ENCODE results near the gene TFPI2.

Gene TFPI2

GRCh38 chr7:93889261-93889660, 1.3 kb downstream of the TFPI2 start:
- H3K27ac Mint-ChIP-seq: no peak overlapping the region

GRCh38 chr7:93884541-93884940, 6.0 kb downstream of the TFPI2 start:
- Mint-ChIP-seq H3K36me3 (ENCODE audit: low read depth) (no peaks in the 10 kb centered on the region), H3K27me3 (ENCODE audit: low read depth) (peaks cover 25% of the 10 kb centered on the region), H3K27ac (no peak overlapping the region), H3K9me3 (no peaks in the 10 kb centered on the region), H3K4me1 (ENCODE audit: low read depth) (no peaks in the 10 kb centered on the region), H3K4me3 (no peak overlapping the region)

More at GRCh38 chr7:93889261-93889660, 1.3 kb downstream of the TFPI2 start:
- no peak overlapping the region for H3K4me3 Mint-ChIP-seq
- peaks cover 48% of the 10 kb centered on the region for H3K27me3 Mint-ChIP-seq (ENCODE audit: low read depth)
- H3K9me3 Mint-ChIP-seq: no peaks in the 10 kb centered on the region
- peaks cover 5% of the 10 kb centered on the region for H3K4me1 Mint-ChIP-seq (ENCODE audit: low read depth)
- H3K36me3 Mint-ChIP-seq (ENCODE audit: low read depth): peaks cover 2% of the 10 kb centered on the region

- no peaks in the 10 kb centered on the region for H3K36me3 Mint-ChIP-seq (ENCODE audit: low read depth)
- H3K4me3 Mint-ChIP-seq: no peak overlapping the region
- H3K4me1 Mint-ChIP-seq (ENCODE audit: low read depth): no peaks in the 10 kb centered on the region
- peaks cover 19% of the 10 kb centered on the region for H3K27me3 Mint-ChIP-seq (ENCODE audit: low read depth)
- H3K27ac Mint-ChIP-seq: no peak overlapping the region
- H3K9me3 Mint-ChIP-seq: no peaks in the 10 kb centered on the region
Measured at GRCh38 chr7:93883917-93884345, 6.6 kb downstream of the TFPI2 start.

- no peaks in the 10 kb centered on the region for H3K36me3 Mint-ChIP-seq (ENCODE audit: low read depth)
- peaks cover 14% of the 10 kb centered on the region for H3K27me3 Mint-ChIP-seq (ENCODE audit: low read depth)
- H3K27ac Mint-ChIP-seq: no peak overlapping the region
- no peaks in the 10 kb centered on the region for H3K9me3 Mint-ChIP-seq
- H3K4me1 Mint-ChIP-seq (ENCODE audit: low read depth): no peaks in the 10 kb centered on the region
- H3K4me3 Mint-ChIP-seq: no peak overlapping the region
Measured at GRCh38 chr7:93883078-93883916, 7.3 kb downstream of the TFPI2 start.

GRCh38 chr7:93882468-93882867, 8.1 kb downstream of the TFPI2 start:
- Mint-ChIP-seq H3K27ac (no peak overlapping the region), H3K36me3 (ENCODE audit: low read depth) (no peaks in the 10 kb centered on the region), H3K9me3 (no peaks in the 10 kb centered on the region), H3K4me3 (no peak overlapping the region), H3K27me3 (ENCODE audit: low read depth) (peaks cover 7% of the 10 kb centered on the region), H3K4me1 (ENCODE audit: low read depth) (no peaks in the 10 kb centered on the region)

- H3K9me3 Mint-ChIP-seq: no peaks in the 10 kb centered on the region
- no peaks in the 10 kb centered on the region for H3K36me3 Mint-ChIP-seq (ENCODE audit: low read depth)
- H3K4me1 Mint-ChIP-seq (ENCODE audit: low read depth): no peaks in the 10 kb centered on the region
- H3K27me3 Mint-ChIP-seq (ENCODE audit: low read depth): peaks cover 7% of the 10 kb centered on the region
- H3K4me3 Mint-ChIP-seq: no peak overlapping the region
- no peak overlapping the region for H3K27ac Mint-ChIP-seq
Measured at GRCh38 chr7:93879356-93879755, 11.2 kb downstream of the TFPI2 start.

- Mint-ChIP-seq H3K9me3 (no peaks in the 10 kb centered on the region), H3K4me3 (no peak overlapping the region), H3K27me3 (ENCODE audit: low read depth) (peaks cover 3% of the 10 kb centered on the region), H3K4me1 (ENCODE audit: low read depth) (no peaks in the 10 kb centered on the region), H3K27ac (no peak overlapping the region), H3K36me3 (ENCODE audit: low read depth) (no peaks in the 10 kb centered on the region)
Measured at GRCh38 chr7:93877742-93878141, 12.8 kb downstream of the TFPI2 start.

- H3K4me1 Mint-ChIP-seq (ENCODE audit: low read depth): no peaks in the 10 kb centered on the region
- no peaks in the 10 kb centered on the region for H3K36me3 Mint-ChIP-seq (ENCODE audit: low read depth)
- H3K27ac Mint-ChIP-seq: no peak overlapping the region
- no peaks in the 10 kb centered on the region for H3K9me3 Mint-ChIP-seq
- no peak overlapping the region for H3K4me3 Mint-ChIP-seq
- no peaks in the 10 kb centered on the region for H3K27me3 Mint-ChIP-seq (ENCODE audit: low read depth)
Measured at GRCh38 chr7:93873998-93874574, 16.5 kb downstream of the TFPI2 start.

- no peaks in the 10 kb centered on the region for H3K9me3 Mint-ChIP-seq
- no peaks in the 10 kb centered on the region for H3K27me3 Mint-ChIP-seq (ENCODE audit: low read depth)
- H3K4me1 Mint-ChIP-seq (ENCODE audit: low read depth): no peaks in the 10 kb centered on the region
- H3K36me3 Mint-ChIP-seq (ENCODE audit: low read depth): no peaks in the 10 kb centered on the region
- no peak overlapping the region for H3K4me3 Mint-ChIP-seq
- H3K27ac Mint-ChIP-seq: no peak overlapping the region
Measured at GRCh38 chr7:93866886-93867285, 23.7 kb downstream of the TFPI2 start.

- H3K9me3 Mint-ChIP-seq: no peaks in the 10 kb centered on the region
- no peaks in the 10 kb centered on the region for H3K36me3 Mint-ChIP-seq (ENCODE audit: low read depth)
- no peak overlapping the region for H3K27ac Mint-ChIP-seq
- no peaks in the 10 kb centered on the region for H3K4me1 Mint-ChIP-seq (ENCODE audit: low read depth)
- no peak overlapping the region for H3K4me3 Mint-ChIP-seq
- no peaks in the 10 kb centered on the region for H3K27me3 Mint-ChIP-seq (ENCODE audit: low read depth)
Measured at GRCh38 chr7:93862651-93863050, 27.9 kb downstream of the TFPI2 start.

GRCh38 chr7:93861325-93861949, 29.1 kb downstream of the TFPI2 start:
- H3K36me3 Mint-ChIP-seq (ENCODE audit: low read depth): no peaks in the 10 kb centered on the region
- no peak overlapping the region for H3K27ac Mint-ChIP-seq
- H3K4me1 Mint-ChIP-seq (ENCODE audit: low read depth): no peaks in the 10 kb centered on the region
- no peaks in the 10 kb centered on the region for H3K9me3 Mint-ChIP-seq
- H3K4me3 Mint-ChIP-seq: no peak overlapping the region
- H3K27me3 Mint-ChIP-seq (ENCODE audit: low read depth): no peaks in the 10 kb centered on the region

GRCh38 chr7:93860261-93860660, 30.3 kb downstream of the TFPI2 start:
- no peak overlapping the region for H3K27ac Mint-ChIP-seq
- H3K4me3 Mint-ChIP-seq: no peak overlapping the region
- H3K9me3 Mint-ChIP-seq: no peaks in the 10 kb centered on the region
- H3K27me3 Mint-ChIP-seq (ENCODE audit: low read depth): no peaks in the 10 kb centered on the region
- no peaks in the 10 kb centered on the region for H3K36me3 Mint-ChIP-seq (ENCODE audit: low read depth)
- H3K4me1 Mint-ChIP-seq (ENCODE audit: low read depth): no peaks in the 10 kb centered on the region

- Mint-ChIP-seq H3K36me3 (ENCODE audit: low read depth) (no peaks in the 10 kb centered on the region), H3K4me3 (no peak overlapping the region), H3K4me1 (ENCODE audit: low read depth) (no peaks in the 10 kb centered on the region), H3K9me3 (no peaks in the 10 kb centered on the region), H3K27me3 (ENCODE audit: low read depth) (no peaks in the 10 kb centered on the region), H3K27ac (no peak overlapping the region)
Measured at GRCh38 chr7:93858857-93859256, 31.7 kb downstream of the TFPI2 start.

- H3K27ac Mint-ChIP-seq: no peak overlapping the region
- no peaks in the 10 kb centered on the region for H3K36me3 Mint-ChIP-seq (ENCODE audit: low read depth)
- no peaks in the 10 kb centered on the region for H3K9me3 Mint-ChIP-seq
- no peaks in the 10 kb centered on the region for H3K4me1 Mint-ChIP-seq (ENCODE audit: low read depth)
- H3K4me3 Mint-ChIP-seq: no peak overlapping the region
- no peaks in the 10 kb centered on the region for H3K27me3 Mint-ChIP-seq (ENCODE audit: low read depth)
Measured at GRCh38 chr7:93856323-93856722, 34.2 kb downstream of the TFPI2 start.

GRCh38 chr7:93855797-93856196, 34.8 kb downstream of the TFPI2 start:
- Mint-ChIP-seq H3K27ac (no peak overlapping the region), H3K36me3 (ENCODE audit: low read depth) (no peaks in the 10 kb centered on the region), H3K4me3 (no peak overlapping the region)

More at GRCh38 chr7:93855797-93856196, 34.8 kb downstream of the TFPI2 start:
- Mint-ChIP-seq H3K27me3 (ENCODE audit: low read depth) (no peaks in the 10 kb centered on the region), H3K9me3 (no peaks in the 10 kb centered on the region), H3K4me1 (ENCODE audit: low read depth) (no peaks in the 10 kb centered on the region)

Data from T-helper 1 cell treated with Interleukin-12 subunit alpha and Interleukin-12 subunit beta and Interleukin-4 antibody, amounts not matched to agents 30 μg/mL and 1 μg/mL, for 36 hours (primary cell).